ENCODE results near the gene SLC22A4. TPM values are rescaled to one million over a fixed set of nuclear protein-coding genes. Genes with fewer than 3 reads are reported as not detected.
A peak's percentile ranks its signal among the peaks of the same experiment; 100 is the strongest.

SLC22A4 gene
- total RNA-seq, 1 donor from 2014 or later: 2.1 TPM

DNA sequence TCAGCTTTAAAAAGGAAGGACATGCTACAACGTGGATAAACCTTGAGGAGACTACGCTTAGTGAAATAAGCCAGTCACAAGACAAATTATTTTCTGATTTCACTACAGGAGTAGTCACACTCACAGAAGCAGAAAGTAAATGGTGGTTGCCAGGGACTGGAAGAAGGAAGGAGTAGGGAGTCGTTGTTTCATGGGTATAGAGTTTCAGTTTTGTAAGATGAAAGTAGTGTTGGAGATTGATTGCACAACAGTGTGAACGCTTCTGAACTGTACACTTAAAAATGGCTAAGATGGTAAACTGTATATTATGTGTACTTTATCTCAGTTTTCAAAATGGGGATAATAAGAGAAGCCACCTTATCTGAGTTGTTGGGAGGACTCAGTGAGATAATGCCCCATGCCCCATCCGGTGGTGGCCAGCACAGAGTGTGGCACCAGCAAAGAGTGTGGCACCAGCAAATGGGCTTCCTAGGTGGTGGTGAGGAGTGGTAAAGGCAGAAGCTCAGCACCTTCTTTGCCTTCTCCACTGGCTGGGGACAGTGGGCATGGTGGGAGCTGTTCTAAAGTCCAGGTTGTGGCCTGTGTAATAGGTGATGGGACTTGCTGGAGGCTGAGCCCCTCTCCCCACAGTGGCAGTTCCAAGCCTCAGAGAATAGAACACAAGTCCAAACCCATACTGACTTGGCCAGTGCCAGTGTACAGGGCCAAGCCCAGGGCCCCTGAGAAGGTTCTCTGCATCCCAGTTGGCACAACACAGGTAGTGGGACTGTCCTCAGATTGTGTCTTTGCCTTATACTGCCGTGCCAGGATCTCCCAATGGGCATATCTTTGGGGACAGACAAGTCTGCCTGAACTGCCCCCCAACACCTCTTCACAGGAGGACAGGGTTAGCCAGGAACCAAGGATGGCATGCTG is 4.4 kb downstream of the SLC22A4 start:
- peaks cover 24% of the 10 kb centered on the region for H3K4me1 Mint-ChIP-seq
- H3K9me3 Mint-ChIP-seq: peaks cover under 1% of the 10 kb centered on the region
- no peak for DNase-seq (ENCODE audit: low spot score in 2 of 2, unreplicated experiment in 2 of 2)
- no peak for TF ChIP-seq CTCF (IDR thresholded peaks at IDR 0.05; ENCODE audit: unreplicated experiment)
- no peak overlapping the region for H3K27ac Mint-ChIP-seq
- no peak overlapping the region for H3K4me3 Mint-ChIP-seq
- peaks cover under 1% of the 10 kb centered on the region for H3K36me3 Mint-ChIP-seq
- peaks cover 17% of the 10 kb centered on the region for H3K27me3 Mint-ChIP-seq (ENCODE audit: low read depth)

DNA sequence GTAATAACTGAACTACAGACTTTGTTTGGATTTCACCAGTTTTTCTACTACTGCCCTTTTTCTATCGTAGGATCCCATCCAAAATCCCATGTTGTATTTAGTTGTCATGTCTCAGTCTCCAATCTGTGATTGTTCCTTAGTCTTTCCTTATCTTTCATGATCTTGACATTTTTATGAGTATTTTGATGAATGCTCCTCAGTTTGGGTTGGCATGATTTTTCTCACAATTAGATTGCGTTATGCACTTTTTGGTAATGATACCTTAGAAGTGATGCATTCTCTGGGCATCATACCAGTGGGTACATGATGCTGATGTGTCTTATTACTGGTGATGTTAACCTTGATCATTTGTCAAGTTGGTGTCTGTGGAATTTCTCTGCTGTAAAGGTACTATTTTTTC is 5.7 kb downstream of the SLC22A4 start:
- H3K4me1 Mint-ChIP-seq: peaks cover 18% of the 10 kb centered on the region
- peaks cover 12% of the 10 kb centered on the region for H3K27me3 Mint-ChIP-seq (ENCODE audit: low read depth)
- DNase-seq (ENCODE audit: low spot score in 2 of 2, unreplicated experiment in 2 of 2): no peak
- H3K36me3 Mint-ChIP-seq: peaks cover 6% of the 10 kb centered on the region
- no peak overlapping the region for H3K27ac Mint-ChIP-seq
- peaks cover 12% of the 10 kb centered on the region for H3K9me3 Mint-ChIP-seq
- H3K4me3 Mint-ChIP-seq: no peak overlapping the region
- no peak for TF ChIP-seq CTCF (IDR thresholded peaks at IDR 0.05; ENCODE audit: unreplicated experiment)

DNA sequence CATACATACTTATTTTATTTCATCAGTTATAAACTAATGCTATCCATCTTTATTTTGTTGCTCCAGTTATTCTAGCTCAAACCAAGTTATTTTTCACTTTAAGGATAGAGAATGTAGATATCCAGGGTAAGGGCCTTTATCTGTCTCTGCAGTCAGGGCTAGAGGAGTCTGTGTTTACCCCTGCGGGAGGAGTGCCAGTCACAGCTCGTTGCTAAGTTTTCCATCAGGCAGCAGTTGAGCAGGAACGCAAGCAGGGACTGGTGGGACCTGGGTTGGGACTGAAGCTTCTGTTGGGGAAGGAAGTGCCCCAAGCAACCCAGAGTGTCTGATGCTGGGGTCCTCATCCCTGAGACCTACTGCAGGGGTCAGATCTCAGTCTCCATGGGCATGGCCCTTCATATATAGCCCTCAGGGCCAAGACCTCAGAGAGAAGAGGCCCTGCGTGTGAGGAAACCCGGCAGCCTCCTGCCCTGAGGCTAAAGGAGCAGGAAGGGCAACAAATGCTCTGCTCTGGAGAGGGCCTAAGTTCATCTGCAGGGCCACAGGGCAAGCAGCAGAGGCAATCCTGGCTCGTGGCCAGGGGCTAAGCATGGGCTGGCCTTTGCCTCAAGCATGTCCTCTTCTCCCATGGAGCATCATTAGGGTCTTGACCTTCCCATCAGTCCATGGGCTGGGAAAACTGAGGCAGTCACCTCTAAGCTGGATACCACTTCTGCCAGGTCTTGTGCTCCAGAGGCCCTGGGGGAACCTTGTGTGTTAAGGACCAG is 6.6 kb downstream of the SLC22A4 start:
- Mint-ChIP-seq H3K27ac (peak overlapping the region; percentile 76), H3K36me3 (peaks cover 13% of the 10 kb centered on the region), H3K4me1 (peaks cover 11% of the 10 kb centered on the region), H3K27me3 (ENCODE audit: low read depth) (peaks cover 4% of the 10 kb centered on the region), H3K4me3 (no peak overlapping the region), H3K9me3 (peaks cover 20% of the 10 kb centered on the region)
- TF ChIP-seq CTCF (IDR thresholded peaks at IDR 0.05; ENCODE audit: unreplicated experiment): no peak
- DNase-seq (ENCODE audit: low spot score in 2 of 2, unreplicated experiment in 2 of 2): no peak

DNA sequence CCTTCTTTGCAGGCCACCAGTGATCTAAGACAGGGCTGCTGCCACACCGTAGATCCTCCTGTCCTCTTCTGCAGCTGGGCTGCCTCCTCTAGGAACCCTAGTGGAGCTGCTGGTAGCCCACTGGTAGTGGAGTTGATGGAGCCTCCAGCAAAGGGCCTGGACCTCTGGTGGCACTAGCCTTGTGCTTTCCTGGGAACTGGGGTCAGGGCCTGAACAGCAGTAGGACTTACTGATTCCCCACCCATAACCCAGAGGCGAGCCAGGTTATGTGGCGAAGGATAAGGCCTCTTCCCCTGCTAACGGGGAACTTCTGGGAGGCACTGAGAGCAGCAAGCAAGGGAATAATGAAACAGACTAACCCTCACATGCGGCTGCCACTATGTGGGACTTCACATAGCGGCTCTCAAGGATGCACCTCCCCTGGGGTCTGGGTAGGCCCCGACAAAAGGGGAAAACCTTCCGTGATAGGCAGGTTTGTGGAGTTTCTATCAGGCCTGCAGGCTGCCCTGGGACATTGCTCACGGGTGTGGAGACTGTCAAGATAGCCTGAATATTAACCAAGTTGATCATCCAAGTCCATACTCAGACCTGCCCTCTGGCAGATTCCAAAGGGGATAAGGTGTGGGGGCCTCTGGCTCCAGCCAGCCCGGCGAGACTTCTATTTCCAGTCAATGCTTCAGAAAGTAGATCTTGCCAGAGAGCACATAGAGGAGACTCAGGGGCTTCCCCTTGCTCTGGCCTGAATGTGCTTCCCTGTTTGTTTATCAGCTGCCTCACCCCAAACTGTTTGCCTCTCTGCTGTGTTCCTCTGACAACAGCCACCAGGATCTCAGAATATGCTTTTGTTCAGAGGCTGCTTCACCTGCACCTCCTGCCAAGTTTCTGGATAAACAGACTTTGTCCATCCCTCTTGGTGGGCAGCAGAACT is 7.4 kb downstream of the SLC22A4 start:
- peaks cover 24% of the 10 kb centered on the region for H3K9me3 Mint-ChIP-seq
- peaks cover 17% of the 10 kb centered on the region for H3K36me3 Mint-ChIP-seq
- no peaks in the 10 kb centered on the region for H3K27me3 Mint-ChIP-seq (ENCODE audit: low read depth)
- DNase-seq (ENCODE audit: low spot score in 2 of 2, unreplicated experiment in 2 of 2): no peak
- no peak overlapping the region for H3K27ac Mint-ChIP-seq
- TF ChIP-seq CTCF (IDR thresholded peaks at IDR 0.05; ENCODE audit: unreplicated experiment): no peak
- H3K4me3 Mint-ChIP-seq: no peak overlapping the region
- peaks cover 9% of the 10 kb centered on the region for H3K4me1 Mint-ChIP-seq

DNA sequence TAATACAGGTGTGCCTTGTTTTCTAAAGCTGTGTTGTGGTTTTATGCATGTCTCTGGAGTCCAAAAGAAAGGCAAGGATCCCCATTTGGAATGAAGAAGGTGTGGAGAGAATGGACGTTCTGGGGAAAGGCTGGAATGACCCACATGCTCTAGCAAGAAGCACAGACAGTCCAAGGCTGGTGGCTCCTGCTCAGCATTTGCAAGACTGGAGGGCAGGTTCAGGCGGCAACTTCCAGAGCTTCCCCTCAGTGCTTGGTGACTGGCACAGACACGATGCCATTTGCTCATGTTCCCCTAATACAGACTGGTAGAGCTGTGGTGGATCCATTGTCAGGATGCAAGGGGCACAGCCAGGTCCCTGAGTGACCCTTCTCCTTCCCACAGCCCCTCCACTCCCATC is 8.2 kb downstream of the SLC22A4 start:
- DNase-seq (ENCODE audit: low spot score in 2 of 2, unreplicated experiment in 2 of 2): no peak
- peaks cover 24% of the 10 kb centered on the region for H3K9me3 Mint-ChIP-seq
- H3K4me1 Mint-ChIP-seq: peaks cover 9% of the 10 kb centered on the region
- no peak overlapping the region for H3K27ac Mint-ChIP-seq
- no peaks in the 10 kb centered on the region for H3K27me3 Mint-ChIP-seq (ENCODE audit: low read depth)
- peaks cover 17% of the 10 kb centered on the region for H3K36me3 Mint-ChIP-seq
- no peak overlapping the region for H3K4me3 Mint-ChIP-seq
- no peak for TF ChIP-seq CTCF (IDR thresholded peaks at IDR 0.05; ENCODE audit: unreplicated experiment)
